Trophoblast cell (in vitro differentiated cells and primary cell): ENCODE measurements around the gene SLC41A2.
A peak's percentile ranks its signal among the peaks of the same experiment; 100 is the strongest.

Experiments used
- DNase-seq, 2 donors: peaks; one replicate each; pipeline ENCODE4 v3.0.0-alpha.2; 2016
- H2AFZ ChIP-seq: 2 replicates; pipeline ENCODE4 v1.6.1; 2013; ENCODE audit warnings: low read length, moderate library complexity, mild to moderate bottlenecking; ENCODE audit not compliant: insufficient read depth, poor library complexity
- H2AK5ac ChIP-seq: 2 replicates; pipeline ENCODE4 v1.6.1; 2013; ENCODE audit warnings: mild to moderate bottlenecking, low read length
- H2BK120ac ChIP-seq: 2 replicates; pipeline ENCODE4 v1.6.1; 2013; ENCODE audit warnings: low read length, mild to moderate bottlenecking, moderate library complexity; ENCODE audit not compliant: insufficient read depth, poor library complexity
- H2BK12ac ChIP-seq: 2 replicates; pipeline ENCODE4 v1.6.1; 2013; ENCODE audit warnings: mild to moderate bottlenecking, low read length, moderate library complexity
- H2BK5ac ChIP-seq: 2 replicates; pipeline ENCODE4 v1.6.1; 2013; ENCODE audit warnings: low read length, low read depth, moderate library complexity, mild to moderate bottlenecking; ENCODE audit not compliant: poor library complexity
- H3K14ac ChIP-seq: 2 replicates; pipeline ENCODE4 v1.6.1; 2013; ENCODE audit warnings: mild to moderate bottlenecking, low read length
- H3K18ac ChIP-seq: 2 replicates; pipeline ENCODE4 v1.6.1; 2013; ENCODE audit warnings: mild to moderate bottlenecking, low read length
- H3K23ac ChIP-seq: 2 replicates; pipeline ENCODE4 v1.6.1; 2013; ENCODE audit warnings: low read length
- H3K27ac ChIP-seq: 2 replicates; pipeline ENCODE4 v1.5.1; 2013; ENCODE audit warnings: low read depth, mild to moderate bottlenecking, inconsistent platforms, low read length, moderate library complexity
- H3K27me3 ChIP-seq: 2 replicates; pipeline ENCODE4 v1.6.1; 2013; ENCODE audit warnings: inconsistent platforms, mild to moderate bottlenecking, low read length, moderate library complexity; ENCODE audit not compliant: insufficient read depth
- H3K36me3 ChIP-seq, 2 experiments: 1 replicate in 1 of 2; 2 replicates in 1 of 2; pipeline ENCODE4 v1.6.1; 2013; ENCODE audit warnings: low read length in 2 of 2, mild to moderate bottlenecking in 2 of 2, moderate library complexity in 1 of 2; ENCODE audit not compliant: insufficient read depth in 2 of 2, control insufficient read depth in 1 of 2
- H3K4ac ChIP-seq: 2 replicates; pipeline ENCODE4 v1.6.1; 2013; ENCODE audit warnings: low read depth, mild to moderate bottlenecking, low read length, moderate library complexity
- H3K4me1 ChIP-seq, 2 experiments: 1 replicate in 1 of 2; 2 replicates in 1 of 2; pipeline ENCODE4 v1.6.1; 2013; ENCODE audit warnings: low read length in 2 of 2, mild to moderate bottlenecking in 2 of 2, moderate library complexity in 1 of 2; ENCODE audit not compliant: insufficient read depth in 2 of 2, control insufficient read depth in 1 of 2
- H3K4me2 ChIP-seq: 2 replicates; pipeline ENCODE4 v1.6.1; 2013; ENCODE audit warnings: inconsistent platforms, mild to moderate bottlenecking, low read length, moderate library complexity
- H3K4me3 ChIP-seq: 2 replicates; pipeline ENCODE4 v1.5.1; 2013; ENCODE audit warnings: mild to moderate bottlenecking, low read depth, low read length, inconsistent platforms
- H3K79me1 ChIP-seq: one replicate; pipeline ENCODE4 v1.6.1; 2013; ENCODE audit warnings: low read length
- H3K79me2 ChIP-seq: 2 replicates; pipeline ENCODE4 v1.6.1; 2013; ENCODE audit warnings: low read length, mild to moderate bottlenecking; ENCODE audit not compliant: control insufficient read depth, insufficient read depth, poor library complexity
- H3K9ac ChIP-seq: 2 replicates; pipeline ENCODE4 v1.6.1; 2013; ENCODE audit warnings: mild to moderate bottlenecking, low read length
- H3K9me3 ChIP-seq: 2 replicates; pipeline ENCODE4 v1.6.1; 2013; ENCODE audit warnings: low read depth, mild to moderate bottlenecking, control low read depth, inconsistent platforms, low read length; ENCODE audit not compliant: insufficient read depth
- H4K12ac ChIP-seq: 2 replicates; pipeline ENCODE4 v1.6.1; 2013; ENCODE audit warnings: low read depth, mild to moderate bottlenecking, low read length, moderate library complexity
- H4K8ac ChIP-seq: 2 replicates; pipeline ENCODE4 v1.6.1; 2013; ENCODE audit warnings: low read depth, mild to moderate bottlenecking, low read length, moderate library complexity
- H4K91ac ChIP-seq: one replicate; pipeline ENCODE4 v1.6.1; 2013; ENCODE audit warnings: low read depth, mild to moderate bottlenecking, low read length, moderate library complexity
- WGBS: extraction: QIAGEN DNeasy Blood & Tissue Kit; methylation state at CpG from one replicate; pipeline ENCODE4 v1.1.7; 2013; ENCODE audit warnings: missing lambda C conversion rate; ENCODE audit not compliant: insufficient read length, insufficient coverage; ENCODE audit errors: extremely low coverage; 5-methylcytosine and 5-hydroxymethylcytosine counted together

Gene SLC41A2

DNA sequence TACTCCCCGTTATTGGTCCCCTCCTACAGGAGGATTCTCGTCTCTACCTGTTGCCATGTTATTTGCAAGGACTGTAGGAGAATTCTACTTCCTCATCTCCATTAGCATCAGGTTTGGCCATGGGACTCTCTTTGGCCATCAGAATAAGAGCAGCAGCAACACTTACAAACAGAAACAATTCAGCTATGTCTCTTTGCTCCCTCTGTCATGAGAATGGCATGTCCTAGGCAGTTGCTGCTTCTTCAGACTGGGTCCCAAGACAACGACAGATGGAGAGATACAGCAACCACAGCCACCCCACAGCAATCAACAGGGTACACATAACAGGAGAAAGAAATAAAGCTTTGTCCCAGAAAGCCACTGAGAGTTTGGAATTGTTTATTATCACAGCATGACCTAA, 19.7 kb downstream of the SLC41A2 start:
- H2BK120ac ChIP-seq: no peak overlapping the region
- WGBS: no CpG with 5 or more reads among the region's 3 CpGs
- no peaks in the 10 kb centered on the region for H3K79me2 ChIP-seq
- H3K18ac ChIP-seq: no peak overlapping the region
- peak; percentile 25 to 63 for DNase-seq
- no peaks in the 10 kb centered on the region for H3K9me3 ChIP-seq
- H2BK5ac ChIP-seq: no peak overlapping the region
- H2AFZ ChIP-seq: no peak overlapping the region
- no peaks in the 10 kb centered on the region for H3K27me3 ChIP-seq
- H3K4ac ChIP-seq: no peak overlapping the region
- H4K8ac ChIP-seq: no peak overlapping the region
- no peak overlapping the region for H4K91ac ChIP-seq
- no peak overlapping the region for H3K23ac ChIP-seq
- H3K4me3 ChIP-seq: no peak overlapping the region
- no peaks in the 10 kb centered on the region for H3K36me3 ChIP-seq
- H3K9ac ChIP-seq: no peak overlapping the region
- H3K27ac ChIP-seq: no peak overlapping the region
- H3K14ac ChIP-seq: no peak overlapping the region
- no peaks in the 10 kb centered on the region for H3K4me1 ChIP-seq
- H4K12ac ChIP-seq: no peak overlapping the region
- no peaks in the 10 kb centered on the region for H3K79me1 ChIP-seq
- H2AK5ac ChIP-seq: no peak overlapping the region
- H2BK12ac ChIP-seq: no peak overlapping the region
- no peak overlapping the region for H3K4me2 ChIP-seq

DNA sequence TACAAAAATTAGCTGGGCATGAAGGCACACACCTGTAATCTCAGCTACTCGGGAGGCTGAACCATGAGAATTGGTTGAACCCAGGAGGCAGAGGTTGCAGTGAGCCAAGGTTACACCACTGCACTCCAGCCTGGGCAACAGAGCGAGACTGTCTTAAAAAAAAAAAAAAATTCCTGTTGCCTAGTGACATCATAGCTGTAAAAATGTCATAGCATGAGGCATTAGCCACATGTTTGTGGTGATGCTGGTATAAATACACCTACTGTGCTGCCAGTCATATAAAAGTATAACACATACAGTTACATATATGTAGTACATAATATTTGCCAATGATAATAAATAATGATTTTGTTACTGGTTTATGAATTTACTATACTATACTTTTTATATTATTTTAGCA, 22.2 kb downstream of the SLC41A2 start:
- no peaks in the 10 kb centered on the region for H3K79me2 ChIP-seq
- no CpG with 5 or more reads among the region's 2 CpGs for WGBS

DNA sequence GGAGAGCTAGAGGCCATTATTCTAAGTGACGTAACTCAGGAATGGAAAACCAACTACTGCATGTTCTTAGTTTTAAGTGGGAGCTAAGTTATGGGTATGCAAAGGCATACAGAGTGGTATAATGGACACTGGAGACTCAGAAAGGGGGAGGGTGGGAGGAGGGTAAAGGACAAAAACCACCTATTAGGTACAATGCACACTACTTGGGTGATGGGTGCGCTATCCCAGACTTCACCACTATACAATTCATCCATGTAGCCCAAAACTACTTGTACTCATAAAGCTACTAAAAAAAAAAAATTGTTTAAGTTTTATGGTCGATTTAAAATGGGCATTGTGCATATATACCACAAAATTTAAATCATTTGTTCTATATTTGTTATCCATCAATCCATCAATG, 24.3 kb downstream of the SLC41A2 start:
- Histone ChIP-seq H4K91ac (no peak overlapping the region), H4K8ac (no peak overlapping the region), H3K4me3 (no peak overlapping the region), H4K12ac (no peak overlapping the region), H2BK12ac (no peak overlapping the region), H2BK5ac (no peak overlapping the region), H3K27ac (no peak overlapping the region), H3K18ac (no peak overlapping the region), H3K79me1 (no peaks in the 10 kb centered on the region), H2BK120ac (no peak overlapping the region), H3K9me3 (no peaks in the 10 kb centered on the region), H3K14ac (no peak overlapping the region), H3K27me3 (no peaks in the 10 kb centered on the region), H3K4me1 (no peaks in the 10 kb centered on the region), H3K4ac (no peak overlapping the region), H2AFZ (no peak overlapping the region), H3K9ac (no peak overlapping the region), H3K4me2 (no peak overlapping the region), H3K79me2 (no peaks in the 10 kb centered on the region), H2AK5ac (no peak overlapping the region), H3K23ac (no peak overlapping the region), H3K36me3 (no peaks in the 10 kb centered on the region)
- DNase-seq: no peak
- WGBS: no CpG with 5 or more reads among the region's 3 CpGs

More for the DNA sequence above, 22.2 kb downstream of the SLC41A2 start:
- no peak overlapping the region for H3K27ac ChIP-seq
- H3K23ac ChIP-seq: no peak overlapping the region
- no peak overlapping the region for H2BK5ac ChIP-seq
- H3K4me1 ChIP-seq: no peaks in the 10 kb centered on the region
- DNase-seq: peak; percentile 23 to 75
- no peaks in the 10 kb centered on the region for H3K36me3 ChIP-seq
- no peaks in the 10 kb centered on the region for H3K27me3 ChIP-seq
- no peak overlapping the region for H3K18ac ChIP-seq
- no peak overlapping the region for H3K9ac ChIP-seq
- H3K14ac ChIP-seq: no peak overlapping the region
- no peaks in the 10 kb centered on the region for H3K79me1 ChIP-seq
- H4K12ac ChIP-seq: no peak overlapping the region
- no peak overlapping the region for H2AFZ ChIP-seq
- no peak overlapping the region for H4K91ac ChIP-seq
- H2AK5ac ChIP-seq: no peak overlapping the region
- H3K4ac ChIP-seq: no peak overlapping the region
- no peaks in the 10 kb centered on the region for H3K9me3 ChIP-seq
- H3K4me3 ChIP-seq: no peak overlapping the region
- no peak overlapping the region for H3K4me2 ChIP-seq
- no peak overlapping the region for H2BK120ac ChIP-seq
- no peak overlapping the region for H4K8ac ChIP-seq
- H2BK12ac ChIP-seq: no peak overlapping the region

DNA sequence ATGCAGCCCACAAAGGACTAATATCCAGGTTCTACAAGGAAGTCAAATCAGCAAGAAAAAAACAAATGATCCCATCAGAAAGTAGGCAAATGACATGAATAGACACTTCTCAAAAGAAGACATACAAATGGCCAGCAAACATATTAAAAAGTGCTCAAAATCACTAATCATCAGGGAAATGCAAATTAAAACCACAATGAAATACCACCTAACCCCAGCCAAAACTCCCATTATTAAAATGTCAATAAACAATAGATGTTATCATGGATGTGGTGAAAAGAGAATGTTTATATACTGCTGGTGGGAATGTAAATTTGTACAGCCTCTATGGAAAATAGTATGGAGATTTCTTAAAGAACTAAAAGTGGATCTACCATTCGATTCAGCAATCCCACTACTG, 25.0 kb downstream of the SLC41A2 start:
- no peak overlapping the region for H2BK5ac ChIP-seq
- H3K23ac ChIP-seq: no peak overlapping the region
- no peak overlapping the region for H3K4ac ChIP-seq
- H3K79me1 ChIP-seq: no peaks in the 10 kb centered on the region
- H4K12ac ChIP-seq: no peak overlapping the region
- WGBS: no CpG with 5 or more reads among the region's 1 CpG
- no peak overlapping the region for H4K91ac ChIP-seq
- H3K9ac ChIP-seq: no peak overlapping the region
- H2BK12ac ChIP-seq: no peak overlapping the region
- H3K14ac ChIP-seq: no peak overlapping the region
- no peak overlapping the region for H2AK5ac ChIP-seq
- no peaks in the 10 kb centered on the region for H3K4me1 ChIP-seq
- H3K79me2 ChIP-seq: no peaks in the 10 kb centered on the region
- no peak overlapping the region for H3K4me2 ChIP-seq
- no peak overlapping the region for H2AFZ ChIP-seq
- H3K27me3 ChIP-seq: no peaks in the 10 kb centered on the region
- no peak overlapping the region for H3K4me3 ChIP-seq
- H4K8ac ChIP-seq: no peak overlapping the region
- H3K36me3 ChIP-seq: no peaks in the 10 kb centered on the region
- no peak overlapping the region for H3K18ac ChIP-seq
- H3K9me3 ChIP-seq: no peaks in the 10 kb centered on the region
- H2BK120ac ChIP-seq: no peak overlapping the region
- DNase-seq: no peak
- no peak overlapping the region for H3K27ac ChIP-seq
